ENCODE measurements around the gene ABCC4.

The ABCC4 gene

GRCh38 chr13:95301183-95301967 is at the start of gene ABCC4:
Gene ABCC4, minus strand, starts transcription at chr13:95301451. Its CDS starts 137 bp downstream, at chr13:95301314.
- peak; percentile 44 for DNase-seq

- no peak for DNase-seq
Measured at GRCh38 chr13:95349267-95349666, 48.0 kb upstream of the ABCC4 start.

DNA sequence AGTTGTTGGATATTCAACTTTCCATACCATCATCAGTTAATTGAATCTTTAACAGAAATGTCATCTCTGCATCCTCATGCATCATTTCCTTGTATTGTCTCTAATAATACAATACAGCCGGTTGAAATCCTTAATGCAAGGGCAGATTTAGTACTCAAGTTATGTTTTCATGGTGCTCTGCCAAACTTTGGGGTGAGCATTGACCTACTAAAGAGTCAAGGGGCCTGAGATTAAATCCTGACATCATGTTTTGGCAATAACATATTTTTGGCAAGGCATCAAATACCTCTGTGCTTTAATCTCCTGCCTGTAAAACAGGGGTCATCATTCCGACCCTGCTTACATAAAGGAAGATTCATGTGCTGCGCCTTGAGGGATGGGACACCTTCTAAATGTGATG is 42.7 kb upstream of the ABCC4 start:
- no peak for DNase-seq

DNA sequence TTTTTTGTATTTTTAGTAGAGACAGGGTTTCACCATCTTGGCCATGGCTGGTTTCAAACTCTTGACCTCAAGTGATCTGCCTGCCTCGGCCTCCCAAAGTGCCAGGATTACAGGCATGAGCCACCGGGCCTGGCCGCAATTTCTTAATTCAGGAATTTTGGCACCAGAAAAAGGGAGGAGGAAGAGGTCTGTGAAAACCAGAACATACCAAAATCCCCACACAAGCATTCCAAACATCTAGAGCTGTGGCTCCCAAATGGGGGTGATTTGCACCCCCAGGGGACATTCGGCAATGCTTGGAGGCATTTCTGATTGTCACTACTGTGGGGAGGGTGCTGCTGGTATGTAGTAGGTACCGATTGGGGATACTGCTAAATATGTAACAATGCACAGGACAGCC is 40.2 kb upstream of the ABCC4 start:
- no peak for DNase-seq

GRCh38 chr13:95338905-95339304 is 37.7 kb upstream of the ABCC4 start:
- DNase-seq = no peak

DNA sequence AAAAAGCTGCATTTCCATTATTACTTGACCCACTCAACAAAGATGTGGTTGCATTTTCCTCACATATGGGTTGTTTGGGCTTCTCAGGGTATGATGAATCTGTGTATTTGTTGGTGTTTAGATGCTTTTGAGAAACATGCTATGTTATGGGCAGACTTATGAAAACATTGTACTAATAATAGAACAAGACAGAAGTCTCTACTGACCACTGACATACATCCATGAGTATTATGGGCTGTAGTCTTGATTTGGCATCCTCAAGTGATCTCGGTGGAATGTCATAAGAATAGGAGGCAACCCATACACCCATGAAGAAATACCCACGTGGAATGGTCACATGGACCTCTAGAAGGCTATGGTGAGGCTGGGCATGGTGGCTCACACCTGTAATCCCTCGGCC is 36.3 kb upstream of the ABCC4 start:
- no peak for DNase-seq

DNA sequence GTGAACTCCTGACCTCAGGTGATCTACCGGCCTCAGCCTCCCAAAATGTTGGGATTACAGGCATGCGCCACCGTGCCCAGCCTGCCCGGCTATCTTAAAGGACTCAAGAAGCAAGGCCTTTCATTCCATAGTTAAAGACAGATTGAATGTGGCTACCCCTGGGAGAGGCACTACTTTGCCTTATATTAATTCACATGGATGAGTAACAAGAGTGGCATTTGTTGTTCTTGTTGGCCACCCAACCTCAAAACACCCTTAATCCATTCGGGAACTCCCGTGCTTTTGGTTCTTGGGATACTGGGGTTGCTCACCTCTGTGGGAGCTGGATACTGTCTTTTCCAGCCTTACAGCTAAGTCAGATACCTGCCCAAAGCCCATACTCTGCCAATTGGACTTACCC is 34.4 kb upstream of the ABCC4 start:
- no peak for DNase-seq

DNA sequence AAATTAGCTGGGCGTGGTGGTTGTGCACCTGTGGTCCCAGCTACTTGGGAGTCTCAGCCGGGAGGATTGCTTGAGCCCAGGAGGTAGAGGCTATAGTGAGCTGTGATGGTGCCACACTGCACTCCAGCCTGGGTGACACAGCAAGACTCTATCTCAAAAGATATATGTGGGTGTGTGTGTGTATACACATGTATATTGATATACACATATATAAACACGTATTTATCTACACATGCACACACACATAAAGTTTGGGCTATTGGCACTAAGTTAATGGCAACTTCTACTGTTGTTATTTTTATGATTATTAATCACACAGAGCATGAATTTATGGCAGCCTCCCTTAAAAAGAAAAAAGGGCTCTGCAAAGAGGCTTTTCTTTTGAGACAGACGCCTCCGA is 27.1 kb upstream of the ABCC4 start:
- no peak for DNase-seq

GRCh38 chr13:95327190-95327589 is 25.9 kb upstream of the ABCC4 start:
- DNase-seq = no peak

GRCh38 chr13:95326695-95327094 is 25.4 kb upstream of the ABCC4 start:
- DNase-seq = no peak

DNA sequence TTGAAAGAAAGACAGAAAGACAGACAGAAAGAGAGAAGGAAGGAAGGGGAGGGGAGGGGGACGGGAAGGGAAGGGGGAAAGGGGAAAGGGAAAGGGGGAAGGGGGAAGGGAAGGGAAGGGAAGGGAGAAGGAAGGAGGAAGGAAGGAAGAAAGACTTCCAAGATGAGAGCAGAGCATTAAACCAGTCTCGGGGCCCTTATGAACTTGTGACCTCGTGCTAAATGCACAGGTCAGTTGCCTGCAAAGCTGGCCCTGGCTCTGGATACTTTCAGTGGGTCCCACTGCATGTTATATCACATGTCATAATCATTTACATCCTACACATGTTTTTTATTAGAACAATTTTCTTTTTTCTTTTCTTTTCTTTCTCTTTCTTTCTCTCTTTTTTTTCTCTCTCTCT is 24.2 kb upstream of the ABCC4 start:
- DNase-seq = no peak

GRCh38 chr13:95323930-95324662 is 22.8 kb upstream of the ABCC4 start:
- DNase-seq = no peak

DNA sequence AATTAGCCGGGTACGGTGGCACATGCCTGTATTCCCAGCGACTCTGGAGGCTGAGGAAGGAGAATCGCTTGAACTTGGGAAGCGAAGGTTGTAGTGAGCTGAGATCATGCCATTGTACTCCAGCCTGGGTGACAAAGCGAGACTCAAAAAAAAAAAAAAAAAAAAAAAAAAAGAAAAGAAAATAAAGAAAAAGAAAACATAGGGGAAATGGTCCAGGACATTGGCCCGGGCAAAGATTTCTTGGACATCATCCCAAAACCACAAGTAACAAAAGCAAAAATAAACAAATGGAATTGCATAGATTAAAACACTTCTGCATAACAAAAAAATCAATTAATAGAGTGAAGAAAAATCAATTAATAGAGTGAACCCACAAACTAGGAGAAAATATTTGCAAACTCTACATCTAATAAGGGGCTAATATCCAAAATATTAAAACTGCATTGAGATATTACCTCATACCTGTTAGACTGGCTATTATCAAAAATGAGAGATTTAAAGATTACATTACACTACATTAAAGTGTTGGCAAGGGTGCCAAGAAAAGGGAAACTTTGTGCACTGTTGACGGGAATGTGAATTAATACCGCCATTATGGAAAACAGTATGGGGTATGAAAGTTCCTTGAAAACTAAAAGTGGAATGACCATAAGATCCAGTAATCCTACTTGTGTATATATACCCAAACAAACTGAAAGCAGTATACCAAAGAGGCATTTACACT is 18.5 kb upstream of the ABCC4 start:
- DNase-seq = no peak

GRCh38 chr13:95317039-95317989 is 16.1 kb upstream of the ABCC4 start:
- no peak for DNase-seq

- no peak for DNase-seq
Measured at GRCh38 chr13:95315752-95316151, 14.5 kb upstream of the ABCC4 start.

DNA sequence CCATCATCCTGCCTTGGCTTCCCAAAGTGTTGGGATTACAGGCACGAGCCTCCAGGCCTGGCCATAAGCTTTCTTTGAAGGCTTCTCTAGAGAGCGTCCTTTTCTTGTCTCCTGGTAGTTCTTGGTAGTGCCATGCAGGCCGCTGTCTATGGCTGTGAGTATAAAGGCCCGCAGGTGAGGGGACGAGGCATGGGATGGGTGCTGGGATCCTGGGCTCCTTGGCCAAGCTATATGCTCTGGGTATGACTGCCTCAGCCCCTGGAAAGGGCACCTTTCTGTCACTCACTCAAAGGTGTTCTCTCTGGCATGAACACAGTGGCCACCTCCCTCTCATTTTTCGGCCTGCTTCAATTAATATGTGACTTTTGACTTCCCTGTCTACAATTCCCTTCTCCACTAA is 6.3 kb upstream of the ABCC4 start:
- no peak for DNase-seq

GRCh38 chr13:95304453-95304852 is 3.2 kb upstream of the ABCC4 start:
- DNase-seq = no peak

- peak; percentile 29 for DNase-seq
Measured at GRCh38 chr13:95301968-95302393, 730 bp upstream of the ABCC4 start.

GRCh38 chr13:95300625-95301182 is 547 bp downstream of the ABCC4 start:
- DNase-seq = peak; percentile 36

GRCh38 chr13:95298971-95299621 is 2.2 kb downstream of the ABCC4 start:
- DNase-seq = no peak

GRCh38 chr13:95298169-95298965 is 2.9 kb downstream of the ABCC4 start:
- no peak for DNase-seq

Measured in activated T-cell treated with anti-CD3 and anti-CD28 coated beads for 4 hours (primary cell).